GM21717 (cell line): Measurements from ENCODE around the gene TMEM131.
"Not testable (repeated sequence)": the region's sequence is repeated elsewhere in the genome, so short reads cannot be mapped to it uniquely, and the experiment has no call there.

Experiments
- ATAC-seq: cut with Tn5 transposase; IDR thresholded peaks from one replicate; pipeline ENCODE4 v1.9.1; 2021; ENCODE audit warnings: mild to moderate bottlenecking, moderate library complexity; ENCODE audit not compliant: unreplicated experiment

The TMEM131 gene

DNA sequence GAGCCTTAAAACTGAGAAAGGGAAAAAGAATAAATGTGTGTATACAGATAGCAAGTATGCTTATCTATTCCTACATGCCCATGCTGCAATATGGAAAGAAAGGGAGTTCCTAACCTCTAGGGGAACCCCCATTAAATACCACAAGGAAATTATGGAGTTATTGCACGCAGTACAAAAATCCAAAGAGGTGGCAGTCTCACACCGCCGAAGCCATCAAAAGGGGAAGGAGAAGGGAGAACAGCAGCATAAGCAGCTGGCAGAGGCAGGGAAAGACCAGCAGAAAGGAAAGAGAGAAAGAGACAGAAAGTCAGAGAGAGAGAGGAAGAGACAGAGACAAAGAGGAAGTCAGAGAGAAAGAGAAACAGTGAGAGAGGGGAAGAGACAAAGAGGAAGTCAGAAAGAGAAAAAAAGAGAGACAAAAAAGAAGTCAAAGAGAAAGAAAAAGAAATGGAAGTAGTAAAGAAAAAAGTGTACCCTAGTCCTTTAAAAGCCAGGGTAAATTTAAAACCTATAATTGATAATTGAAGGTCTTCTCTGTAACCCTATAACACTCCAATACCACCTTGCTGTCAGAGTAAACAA lies 169.4 kb downstream of the TMEM131 start:
- not testable (repeated sequence) for ATAC-seq

- not testable (repeated sequence) for ATAC-seq
Measured at GRCh38 chr2:97824011-97824410, 171.7 kb downstream of the TMEM131 start.

- not testable (repeated sequence) for ATAC-seq
Measured at GRCh38 chr2:97821862-97822261, 173.9 kb downstream of the TMEM131 start.

DNA sequence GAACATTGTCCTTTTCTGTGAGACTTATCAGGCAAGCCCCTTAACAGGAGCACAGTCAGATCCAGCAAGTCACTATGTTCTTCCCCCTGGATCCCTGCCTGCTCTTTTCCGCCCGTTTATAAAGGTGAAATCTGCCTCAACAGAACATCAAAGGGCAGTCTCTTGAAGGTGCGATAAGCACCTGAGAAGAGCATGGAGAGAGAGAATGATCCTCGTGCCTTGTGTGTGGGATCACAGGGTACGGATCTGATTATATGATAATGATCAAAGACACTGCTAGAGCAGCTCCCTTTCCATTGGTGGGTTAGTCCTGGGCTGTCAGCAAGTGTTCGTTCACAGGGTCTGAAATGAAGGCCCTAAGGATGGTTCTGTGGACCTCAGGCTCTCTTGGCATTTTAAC lies 176.0 kb downstream of the TMEM131 start:
- no peak for ATAC-seq

DNA sequence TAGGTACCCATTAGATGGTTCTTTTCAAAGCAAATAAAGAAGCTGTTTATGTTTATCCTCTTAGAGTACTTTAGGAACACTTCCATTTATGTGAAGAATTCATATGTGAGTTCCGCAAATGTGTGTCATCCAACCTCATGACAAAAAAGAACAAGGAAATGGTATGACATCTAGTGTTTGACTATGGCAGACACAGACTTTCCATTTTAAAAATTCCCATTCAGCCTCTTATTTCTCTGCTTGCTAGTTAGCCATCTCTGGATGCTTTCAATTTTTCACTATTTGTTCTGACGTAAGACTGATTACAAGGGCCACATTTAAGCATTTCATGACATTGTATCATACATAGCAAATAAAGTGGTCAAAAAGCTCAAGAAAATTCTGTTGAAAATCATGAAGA lies 179.3 kb downstream of the TMEM131 start:
- no peak for ATAC-seq

- no peak for ATAC-seq
Measured at GRCh38 chr2:97812931-97813330, 182.8 kb downstream of the TMEM131 start.

DNA sequence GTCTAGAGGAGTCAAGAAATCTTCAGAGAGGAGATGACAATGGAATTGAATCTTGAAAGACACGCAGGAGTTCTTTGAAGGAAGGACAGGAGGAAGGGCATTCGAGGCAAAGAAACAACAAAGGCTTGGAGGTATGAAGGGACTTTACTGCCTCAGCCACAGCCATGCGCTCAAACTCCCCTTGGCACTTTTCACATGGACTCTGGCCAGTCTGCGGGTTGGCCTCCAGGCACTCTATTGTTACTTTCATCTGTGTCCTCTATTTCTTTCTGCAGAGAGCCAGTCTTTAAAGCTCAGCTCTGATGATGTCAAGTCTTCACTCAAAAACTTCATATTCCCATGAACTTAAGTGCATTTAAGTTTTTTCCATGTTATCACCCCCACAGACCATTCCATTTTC lies 186.9 kb downstream of the TMEM131 start:
- no peak for ATAC-seq

GRCh38 chr2:97806738-97807618 lies 188.8 kb downstream of the TMEM131 start:
- ATAC-seq: peak; percentile 83

DNA sequence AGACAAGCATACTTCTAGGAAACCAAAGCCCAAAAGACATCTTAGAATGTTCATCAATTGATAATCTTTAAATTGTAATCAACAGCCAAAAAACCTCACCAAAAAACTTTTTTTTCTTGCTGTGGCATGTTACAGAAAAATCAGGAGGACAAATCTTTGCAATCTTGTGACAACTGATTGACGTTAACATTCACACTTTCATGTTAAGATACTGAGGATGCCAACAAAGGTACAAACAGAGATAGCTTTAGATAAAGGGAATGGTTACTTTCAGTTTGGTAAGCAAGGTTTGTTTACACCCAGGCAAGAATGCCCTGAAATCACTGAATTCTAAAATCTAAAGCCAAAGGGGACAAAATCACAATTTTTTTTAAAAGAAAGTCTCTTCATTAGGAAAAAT lies 190.0 kb downstream of the TMEM131 start:
- ATAC-seq: no peak

GRCh38 chr2:97801028-97801427 lies 194.7 kb downstream of the TMEM131 start:
- no peak for ATAC-seq

GRCh38 chr2:97798416-97798815 lies 197.3 kb downstream of the TMEM131 start:
- no peak for ATAC-seq

- no peak for ATAC-seq
Measured at GRCh38 chr2:97797355-97797754, 198.4 kb downstream of the TMEM131 start.

DNA sequence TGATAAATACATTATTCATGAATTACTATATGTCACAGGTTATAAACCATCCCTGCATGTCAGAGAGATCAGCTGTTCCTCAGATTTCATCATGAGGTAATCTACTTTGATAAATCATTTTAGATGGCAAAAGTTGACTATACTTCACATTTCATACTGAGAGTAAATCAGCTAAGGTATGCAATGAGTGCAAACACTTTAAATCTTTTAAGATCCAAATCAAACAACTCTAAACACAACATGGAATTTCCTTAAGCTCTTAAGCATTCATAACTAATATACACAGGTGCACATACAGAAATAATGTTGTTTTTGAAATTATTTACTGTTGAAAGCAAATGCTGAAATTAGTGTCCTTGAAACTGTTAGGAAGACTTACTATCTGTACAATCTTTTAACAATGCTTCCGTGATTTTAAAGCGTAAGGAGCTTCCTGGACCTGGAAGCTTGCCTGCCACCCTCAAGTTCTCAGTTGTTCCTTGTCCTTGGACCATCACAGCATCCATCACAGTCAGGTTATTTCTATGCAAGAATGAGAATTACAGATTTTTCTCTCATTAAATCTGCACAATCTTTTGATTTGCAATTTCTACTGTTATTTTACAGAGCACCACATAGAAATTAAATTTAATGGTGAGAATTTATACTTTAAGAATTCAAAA lies 199.2 kb downstream of the TMEM131 start:
- no peak for ATAC-seq

GRCh38 chr2:97792416-97792815 lies 203.3 kb downstream of the TMEM131 start:
- no peak for ATAC-seq

GRCh38 chr2:97788986-97789644 lies 206.6 kb downstream of the TMEM131 start:
- no peak for ATAC-seq

GRCh38 chr2:97785818-97786217 lies 209.9 kb downstream of the TMEM131 start:
- ATAC-seq: no peak

DNA sequence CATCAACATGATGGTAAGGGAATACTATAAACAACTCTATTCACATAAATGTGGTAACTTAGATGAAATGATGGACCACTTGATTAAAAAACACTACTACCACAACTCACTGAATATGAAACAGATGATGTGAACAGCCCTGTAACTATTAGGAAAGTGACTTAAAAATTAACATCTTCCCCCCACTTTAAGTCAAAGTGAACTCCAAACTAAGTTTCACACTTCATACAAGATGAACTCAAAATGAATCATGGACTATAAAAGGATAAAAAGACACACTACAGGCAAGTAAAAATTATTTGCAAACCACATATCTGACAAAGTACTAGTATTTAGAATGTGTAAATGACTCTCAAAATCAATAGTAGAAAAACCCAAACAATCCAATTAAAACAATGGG lies 210.8 kb downstream of the TMEM131 start:
- ATAC-seq: no peak

- no peak for ATAC-seq
Measured at GRCh38 chr2:97781981-97782380, 213.8 kb downstream of the TMEM131 start.

GRCh38 chr2:97779141-97779540 lies 216.6 kb downstream of the TMEM131 start:
- ATAC-seq: no peak

DNA sequence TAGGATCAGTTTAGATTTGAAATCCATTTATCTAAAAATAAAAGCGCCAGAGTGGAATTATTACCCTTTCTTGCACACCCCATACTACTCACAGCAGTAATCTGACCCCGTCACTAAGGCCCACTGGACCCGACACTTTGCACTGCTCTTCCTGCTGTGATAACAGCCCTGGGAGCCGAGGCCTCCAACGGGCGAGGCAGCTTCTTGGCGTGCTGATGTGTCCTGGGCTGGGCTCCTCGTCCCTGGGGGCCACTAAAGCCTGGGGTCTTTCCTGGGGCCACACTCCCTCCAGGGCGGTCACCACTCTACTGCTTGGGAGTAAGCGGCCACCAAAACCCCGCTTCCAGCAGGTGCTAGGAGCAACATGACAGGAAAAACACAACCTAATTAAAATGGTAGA lies 220.7 kb downstream of the TMEM131 start:
- no peak for ATAC-seq

DNA sequence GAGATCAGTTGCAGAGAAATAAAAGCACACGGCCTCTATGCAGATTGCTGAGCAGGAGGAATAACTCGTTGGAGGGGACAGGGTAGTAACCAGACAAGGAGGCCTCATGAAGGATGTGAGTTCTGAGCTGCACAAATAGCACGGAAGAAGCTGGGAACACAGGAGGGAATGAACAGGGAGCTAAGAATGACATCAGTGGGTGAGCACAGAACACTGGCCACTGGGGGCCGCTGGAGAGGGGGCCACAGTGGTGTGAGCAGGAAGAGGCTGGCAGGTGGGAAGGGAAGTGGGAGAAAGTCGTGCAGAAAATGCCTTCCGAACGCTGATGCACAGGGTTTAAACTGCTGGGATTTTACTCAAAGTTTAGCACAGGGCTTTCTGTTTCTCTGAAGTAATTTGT lies 221.3 kb downstream of the TMEM131 start:
- no peak for ATAC-seq
